Measurements from ENCODE around the gene TNIK.

- TF ChIP-seq POLR2A (IDR thresholded peaks at IDR 0.05) (no peak), CTCF (IDR thresholded peaks at IDR 0.05 in 8 of 11, conservative IDR thresholded peaks at IDR 0.05 in 3 of 11) (no peak)
Observed at GRCh38 chr3:171200052-171200749, 260.0 kb downstream of the TNIK start.
